ENCODE results near the gene LAMA5.

- TF ChIP-seq CTCF (IDR thresholded peaks at IDR 0.05; ENCODE audit: control extremely low read depth in 1 of 3, insufficient read depth in 1 of 3, low read depth in 1 of 3, low read length in 3 of 3), result peak in 2 of 3 experiments; percentile 26 to 39; a peak in 2 of 4 replicates
- 0 out of 2 replicates have a peak, but pooled peaks have one; percentile 27 for TF ChIP-seq POLR2AphosphoS5 (IDR thresholded peaks at IDR 0.05; ENCODE audit: low read depth, low read length)
- TF ChIP-seq SIX5 (IDR thresholded peaks at IDR 0.05; ENCODE audit: low read depth, low read length), result no peak
- no peak for TF ChIP-seq EP300 (IDR thresholded peaks at IDR 0.05; ENCODE audit: borderline replicate concordance in 1 of 2, low read depth in 2 of 2, low read length in 2 of 2)
- no peak for TF ChIP-seq ZNF274 (IDR thresholded peaks at IDR 0.05; ENCODE audit: borderline replicate concordance, extremely low read depth, low read length)
- no peak for TF ChIP-seq E2F6 (IDR thresholded peaks at IDR 0.05)
- no peak for TF ChIP-seq ATF2 (IDR thresholded peaks at IDR 0.05; ENCODE audit: low read length)
- no peak for TF ChIP-seq KDM1A (IDR thresholded peaks at IDR 0.05; ENCODE audit: borderline replicate concordance, low read length)
- TF ChIP-seq MAFK (IDR thresholded peaks at IDR 0.05; ENCODE audit: low read depth, low read length), result no peak
- TF ChIP-seq TAF1 (IDR thresholded peaks at IDR 0.05; ENCODE audit: low read depth, low read length), result no peak
- TF ChIP-seq SIN3A (conservative IDR thresholded peaks at IDR 0.05 in 1 of 2, IDR thresholded peaks at IDR 0.05 in 1 of 2; ENCODE audit: low read depth in 1 of 2, low read length in 2 of 2), result no peak
Observed at GRCh38 chr20:62363920-62364851, 2.9 kb downstream of the LAMA5 start.

Measured in H1 (cell line).